ENCODE results near the gene EPB41L4B.
A peak's percentile ranks its signal among the peaks of the same experiment; 100 is the strongest.

EPB41L4B gene

GRCh38 chr9:109311731-109312130, 9.1 kb downstream of the EPB41L4B start:
- Histone ChIP-seq H3K9me3 (ENCODE audit: control insufficient read depth, insufficient read depth, low read depth, low read length) (no peaks in the 10 kb centered on the region), H3K27ac (ENCODE audit: extremely low read depth, low read depth, low read length) (no peak overlapping the region), H3K4me1 (ENCODE audit: control insufficient read depth, insufficient read depth, low read length) (peaks cover 10% of the 10 kb centered on the region), H3K4me3 (ENCODE audit: low read depth, low read length) (no peak overlapping the region), H3K36me3 (ENCODE audit: control insufficient read depth in 2 of 2, insufficient read depth in 1 of 2, low read length in 2 of 2) (no peaks in the 10 kb centered on the region)
- no peak for TF ChIP-seq ZNF544 (tag by site-specific recombination; IDR thresholded peaks at IDR 0.05)
- TF ChIP-seq ZBTB17 (tag by site-specific recombination; IDR thresholded peaks at IDR 0.05) = 0 out of 2 replicates have a peak, but pooled peaks have one; percentile 14
- no peak for TF ChIP-seq ZNF24 (tag by site-specific recombination; IDR thresholded peaks at IDR 0.05)
- CTCF ChIA-PET = interaction anchor here (0.5 to 0.8 kb wide), 2 partner anchors 67 to 186 kb away, joined by 3 to 5 read pairs; no protein-coding TSS in a partner anchor
- POLR2A ChIA-PET = no interaction called here

GRCh38 chr9:109311286-109311685, 9.6 kb downstream of the EPB41L4B start:
- Histone ChIP-seq H3K27ac (ENCODE audit: extremely low read depth, low read depth, low read length) (no peak overlapping the region), H3K4me3 (ENCODE audit: low read depth, low read length) (no peak overlapping the region), H3K9me3 (ENCODE audit: control insufficient read depth, insufficient read depth, low read depth, low read length) (no peaks in the 10 kb centered on the region), H3K4me1 (ENCODE audit: control insufficient read depth, insufficient read depth, low read length) (peaks cover 10% of the 10 kb centered on the region), H3K36me3 (ENCODE audit: control insufficient read depth in 2 of 2, insufficient read depth in 1 of 2, low read length in 2 of 2) (no peaks in the 10 kb centered on the region)
- ChIA-PET POLR2A (no interaction called here), CTCF (interaction anchor here (0.5 kb wide), 1 partner anchor 185 kb away, joined by 5 read pairs; no protein-coding TSS in a partner anchor)
- TF ChIP-seq ZNF335 (tag by site-specific recombination; conservative IDR thresholded peaks at IDR 0.05) = no peak
- no peak for TF ChIP-seq ZNF624 (tag by site-specific recombination; IDR thresholded peaks at IDR 0.05)
- peak; percentile 58; the same call in 1 of the 2 replicates for TF ChIP-seq SCRT2 (tag by site-specific recombination; IDR thresholded peaks at IDR 0.05)
- TF ChIP-seq KLF1 (tag by site-specific recombination; IDR thresholded peaks at IDR 0.05) = no peak
- no peak for TF ChIP-seq ZNF645 (tag by site-specific recombination; IDR thresholded peaks at IDR 0.05)
- TF ChIP-seq, protein P1, sequence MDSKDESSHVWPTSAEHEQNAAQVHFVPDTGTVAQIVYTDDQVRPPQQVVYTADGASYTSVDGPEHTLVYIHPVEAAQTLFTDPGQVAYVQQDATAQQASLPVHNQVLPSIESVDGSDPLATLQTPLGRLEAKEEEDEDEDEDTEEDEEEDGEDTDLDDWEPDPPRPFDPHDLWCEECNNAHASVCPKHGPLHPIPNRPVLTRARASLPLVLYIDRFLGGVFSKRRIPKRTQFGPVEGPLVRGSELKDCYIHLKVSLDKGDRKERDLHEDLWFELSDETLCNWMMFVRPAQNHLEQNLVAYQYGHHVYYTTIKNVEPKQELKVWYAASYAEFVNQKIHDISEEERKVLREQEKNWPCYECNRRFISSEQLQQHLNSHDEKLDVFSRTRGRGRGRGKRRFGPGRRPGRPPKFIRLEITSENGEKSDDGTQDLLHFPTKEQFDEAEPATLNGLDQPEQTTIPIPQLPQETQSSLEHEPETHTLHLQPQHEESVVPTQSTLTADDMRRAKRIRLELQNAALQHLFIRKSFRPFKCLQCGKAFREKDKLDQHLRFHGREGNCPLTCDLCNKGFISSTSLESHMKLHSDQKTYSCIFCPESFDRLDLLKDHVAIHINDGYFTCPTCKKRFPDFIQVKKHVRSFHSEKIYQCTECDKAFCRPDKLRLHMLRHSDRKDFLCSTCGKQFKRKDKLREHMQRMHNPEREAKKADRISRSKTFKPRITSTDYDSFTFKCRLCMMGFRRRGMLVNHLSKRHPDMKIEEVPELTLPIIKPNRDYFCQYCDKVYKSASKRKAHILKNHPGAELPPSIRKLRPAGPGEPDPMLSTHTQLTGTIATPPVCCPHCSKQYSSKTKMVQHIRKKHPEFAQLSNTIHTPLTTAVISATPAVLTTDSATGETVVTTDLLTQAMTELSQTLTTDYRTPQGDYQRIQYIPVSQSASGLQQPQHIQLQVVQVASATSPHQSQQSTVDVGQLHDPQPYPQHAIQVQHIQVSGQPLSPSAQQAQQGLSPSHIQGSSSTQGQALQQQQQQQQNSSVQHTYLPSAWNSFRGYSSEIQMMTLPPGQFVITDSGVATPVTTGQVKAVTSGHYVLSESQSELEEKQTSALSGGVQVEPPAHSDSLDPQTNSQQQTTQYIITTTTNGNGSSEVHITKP (tag by site-specific recombination; IDR thresholded peaks at IDR 0.05) = peak; percentile 80
- no peak for TF ChIP-seq ZNF174 (tag by site-specific recombination; IDR thresholded peaks at IDR 0.05)
- no peak for TF ChIP-seq ZNF654 (tag by site-specific recombination; IDR thresholded peaks at IDR 0.05; ENCODE audit: low read depth)

GRCh38 chr9:109310486-109310901, 10.4 kb downstream of the EPB41L4B start:
- Histone ChIP-seq H3K4me3 (ENCODE audit: low read depth, low read length) (no peak overlapping the region), H3K36me3 (ENCODE audit: control insufficient read depth in 2 of 2, insufficient read depth in 1 of 2, low read length in 2 of 2) (no peaks in the 10 kb centered on the region), H3K9me3 (ENCODE audit: control insufficient read depth, insufficient read depth, low read depth, low read length) (no peaks in the 10 kb centered on the region), H3K27ac (ENCODE audit: extremely low read depth, low read depth, low read length) (no peak overlapping the region), H3K4me1 (ENCODE audit: control insufficient read depth, insufficient read depth, low read length) (peaks cover 10% of the 10 kb centered on the region)
- POLR2A ChIA-PET = no interaction called here
- no peak for TF ChIP-seq KLF10 (tag by site-specific recombination; IDR thresholded peaks at IDR 0.05)
- TF ChIP-seq ZNF114 (tag by site-specific recombination; IDR thresholded peaks at IDR 0.05) = no peak
- TF ChIP-seq ZNF600 (tag by site-specific recombination; IDR thresholded peaks at IDR 0.05) = no peak
- no peak for TF ChIP-seq ZNF571 (tag by site-specific recombination; IDR thresholded peaks at IDR 0.05)
- no peak for TF ChIP-seq ZNF155 (tag by site-specific recombination; IDR thresholded peaks at IDR 0.05)
- TF ChIP-seq KLF8 (tag by site-specific recombination; IDR thresholded peaks at IDR 0.05) = no peak
- no peak for TF ChIP-seq ZNF24 (tag by site-specific recombination; IDR thresholded peaks at IDR 0.05)
- no peak for TF ChIP-seq ZNF202 (tag by site-specific recombination; IDR thresholded peaks at IDR 0.05; ENCODE audit: borderline replicate concordance)
- no peak for TF ChIP-seq ZFP3 (tag by site-specific recombination; IDR thresholded peaks at IDR 0.05; ENCODE audit: low read depth)
- TF ChIP-seq ZNF530 (tag by site-specific recombination; IDR thresholded peaks at IDR 0.05; ENCODE audit: low read depth) = no peak
- no peak for TF ChIP-seq ZNF423 (tag by site-specific recombination; IDR thresholded peaks at IDR 0.05)
- TF ChIP-seq KLF1 (tag by site-specific recombination; IDR thresholded peaks at IDR 0.05) = no peak
- no peak for TF ChIP-seq EGR2 (tag by site-specific recombination; IDR thresholded peaks at IDR 0.05; ENCODE audit: low read depth)
- TF ChIP-seq ZNF223 (tag by site-specific recombination; IDR thresholded peaks at IDR 0.05) = no peak
- TF ChIP-seq INSM2 (tag by site-specific recombination; IDR thresholded peaks at IDR 0.05) = no peak
- no peak for TF ChIP-seq ZNF629 (tag by site-specific recombination; IDR thresholded peaks at IDR 0.05)
- TF ChIP-seq ZNF362 (tag by site-specific recombination; IDR thresholded peaks at IDR 0.05) = no peak
- CTCF ChIA-PET = no interaction called here

All from HEK293 (cell line).